HEK293 (cell line): ENCODE measurements around the gene PLD4.

ENCODE experiments used
- CTCF ChIA-PET: fragments of 350-600 bp; formaldehyde crosslinking; extraction: SDS; loops from one replicate; lab custom pipeline; 2021; ENCODE audit warnings: antibody characterized with exemption; lab: Yijun Ruan, JAX
- POLR2A ChIA-PET: fragments of 300-600 bp; formaldehyde crosslinking; extraction: SDS; loops from one replicate; lab custom pipeline; 2020; ENCODE audit warnings: antibody characterized with exemption, inconsistent platforms; lab: Yijun Ruan, JAX
- H3K27ac ChIP-seq: fragments of 200-500 bp; sonication (Bioruptor generic); 2 replicates; pipeline ENCODE4 v1.5.1; 2014; ENCODE audit warnings: low read depth, low read length, control low read depth, inconsistent platforms; ENCODE audit errors: extremely low read depth
- H3K36me3 ChIP-seq, 2 experiments: fragments of 200-500 bp in 1 of 2; sonication (Bioruptor generic) in 1 of 2; 1 replicate in 1 of 2; 2 replicates in 1 of 2; pipeline ENCODE4 v1.5.1; 2014 to 2017; ENCODE audit warnings: inconsistent platforms in 2 of 2, low read length in 2 of 2; ENCODE audit not compliant: control insufficient read depth in 2 of 2, insufficient read depth in 1 of 2
- H3K4me1 ChIP-seq: fragments of 200-500 bp; sonication (Bioruptor generic); 2 replicates; pipeline ENCODE4 v1.5.1; 2014; ENCODE audit warnings: mild to moderate bottlenecking, low read length, inconsistent platforms; ENCODE audit not compliant: control insufficient read depth, insufficient read depth
- H3K4me3 ChIP-seq: 2 replicates; pipeline ENCODE4 v1.5.1; 2011; ENCODE audit warnings: low read depth, mild to moderate bottlenecking, control low read depth, low read length, moderate library complexity
- H3K9me3 ChIP-seq: fragments of 200-500 bp; sonication (Bioruptor generic); 2 replicates; pipeline ENCODE4 v1.5.1; 2014; ENCODE audit warnings: low read depth, low read length, inconsistent platforms; ENCODE audit not compliant: control insufficient read depth, insufficient read depth
- BCL11A ChIP-seq: fragments of 450-650 bp; formaldehyde crosslinking; IDR thresholded peaks from 2 replicates; pipeline ENCODE4 v1.5.1; 2016; ENCODE audit warnings: low read depth, missing biosample characterization, missing genetic modification characterization
- GLIS2 ChIP-seq: fragments of 450-650 bp; formaldehyde crosslinking; IDR thresholded peaks from 2 replicates; pipeline ENCODE4 v1.5.1; 2016; ENCODE audit warnings: missing biosample characterization, missing genetic modification characterization
- KLF10 ChIP-seq: fragments of 450-650 bp; IDR thresholded peaks from 2 replicates; pipeline ENCODE4 v1.5.1; 2018; ENCODE audit warnings: missing biosample characterization, mild to moderate bottlenecking, missing genetic modification characterization
- KLF16 ChIP-seq: fragments of 450-650 bp; formaldehyde crosslinking; IDR thresholded peaks from 2 replicates; pipeline ENCODE4 v1.5.1; 2017; ENCODE audit warnings: missing biosample characterization, missing genetic modification characterization
- KLF17 ChIP-seq: fragments of 450-650 bp; formaldehyde crosslinking; IDR thresholded peaks from 2 replicates; pipeline ENCODE4 v1.5.1; 2016; ENCODE audit warnings: missing biosample characterization, missing genetic modification characterization
- OVOL3 ChIP-seq: fragments of 450-650 bp; formaldehyde crosslinking; IDR thresholded peaks from 2 replicates; pipeline ENCODE4 v1.5.1; 2016; ENCODE audit warnings: missing biosample characterization, missing genetic modification characterization
- SCRT1 ChIP-seq: fragments of 450-650 bp; formaldehyde crosslinking; IDR thresholded peaks from 2 replicates; pipeline ENCODE4 v1.5.1; 2016; ENCODE audit warnings: missing biosample characterization, missing genetic modification characterization, borderline replicate concordance
- YY1 ChIP-seq: fragments of 450-650 bp; formaldehyde crosslinking; IDR thresholded peaks from 2 replicates; pipeline ENCODE4 v1.5.1; 2018; ENCODE audit warnings: missing biosample characterization, missing genetic modification characterization
- ZBTB26 ChIP-seq: fragments of 450-650 bp; formaldehyde crosslinking; optimal IDR thresholded peaks from 2 replicates; pipeline ENCODE3; 2016; ENCODE audit warnings: missing biosample characterization, mild to moderate bottlenecking, missing genetic modification characterization
- ZBTB6 ChIP-seq: fragments of 450-650 bp; formaldehyde crosslinking; IDR thresholded peaks from 2 replicates; pipeline ENCODE4 v1.5.1; 2017; ENCODE audit warnings: missing biosample characterization, missing genetic modification characterization
- ZBTB8A ChIP-seq: fragments of 450-650 bp; formaldehyde crosslinking; IDR thresholded peaks from 2 replicates; pipeline ENCODE4 v1.5.1; 2016; ENCODE audit warnings: missing biosample characterization, missing genetic modification characterization
- ZEB2 ChIP-seq: fragments of 450-650 bp; formaldehyde crosslinking; IDR thresholded peaks from 2 replicates; pipeline ENCODE4 v1.5.1; 2016; ENCODE audit warnings: missing biosample characterization, missing genetic modification characterization
- ZFP3 ChIP-seq: fragments of 450-650 bp; formaldehyde crosslinking; IDR thresholded peaks from 2 replicates; pipeline ENCODE4 v1.5.1; 2016; ENCODE audit warnings: low read depth, missing biosample characterization, missing genetic modification characterization
- ZFP69B ChIP-seq: fragments of 450-650 bp; formaldehyde crosslinking; IDR thresholded peaks from 2 replicates; pipeline ENCODE4 v1.5.1; 2016; ENCODE audit warnings: missing biosample characterization, missing genetic modification characterization
- ZIC2 ChIP-seq: fragments of 450-650 bp; formaldehyde crosslinking; IDR thresholded peaks from 2 replicates; pipeline ENCODE4 v1.5.1; 2016; ENCODE audit warnings: missing biosample characterization, missing genetic modification characterization
- ZNF146 ChIP-seq: fragments of 450-650 bp; formaldehyde crosslinking; IDR thresholded peaks from 2 replicates; pipeline ENCODE4 v1.5.1; 2016; ENCODE audit warnings: missing biosample characterization, missing genetic modification characterization
- ZNF26 ChIP-seq: fragments of 450-650 bp; formaldehyde crosslinking; IDR thresholded peaks from 2 replicates; pipeline ENCODE4 v1.5.1; 2016; ENCODE audit warnings: missing biosample characterization, missing genetic modification characterization
- ZNF341 ChIP-seq: fragments of 450-650 bp; formaldehyde crosslinking; IDR thresholded peaks from 2 replicates; pipeline ENCODE4; 2016; ENCODE audit warnings: low read depth, missing biosample characterization, missing genetic modification characterization
- ZNF398 ChIP-seq: fragments of 450-650 bp; formaldehyde crosslinking; IDR thresholded peaks from 2 replicates; pipeline ENCODE4 v1.5.1; 2017; ENCODE audit warnings: missing biosample characterization, missing genetic modification characterization
- ZNF792 ChIP-seq: fragments of 450-650 bp; formaldehyde crosslinking; IDR thresholded peaks from 2 replicates; pipeline ENCODE4 v1.5.1; 2016; ENCODE audit warnings: missing biosample characterization, missing genetic modification characterization
- ZNF830 ChIP-seq: fragments of 450-650 bp; IDR thresholded peaks from 2 replicates; pipeline ENCODE4 v1.5.0; 2018; ENCODE audit warnings: missing biosample characterization, missing genetic modification characterization, low read depth, mild to moderate bottlenecking, moderate library complexity
- ZNF843 ChIP-seq: fragments of 450-650 bp; formaldehyde crosslinking; IDR thresholded peaks from 2 replicates; pipeline ENCODE4 v1.5.1; 2016; ENCODE audit warnings: missing biosample characterization, missing genetic modification characterization
- ZSCAN30 ChIP-seq: fragments of 450-650 bp; IDR thresholded peaks from 2 replicates; pipeline ENCODE4 v1.5.1; 2018; ENCODE audit warnings: missing biosample characterization, mild to moderate bottlenecking, missing genetic modification characterization, moderate library complexity
- ZSCAN4 ChIP-seq: fragments of 450-650 bp; formaldehyde crosslinking; IDR thresholded peaks from 2 replicates; pipeline ENCODE4 v1.5.1; 2017; ENCODE audit warnings: missing biosample characterization, missing genetic modification characterization
- ZSCAN5A ChIP-seq: fragments of 450-650 bp; formaldehyde crosslinking; IDR thresholded peaks from 2 replicates; pipeline ENCODE4 v1.5.1; 2016; ENCODE audit warnings: missing biosample characterization, missing genetic modification characterization

PLD4 gene

GRCh38 chr14:104932676-104933631, 8.3 kb downstream of the PLD4 start:
- H3K36me3 ChIP-seq = no peaks in the 10 kb centered on the region
- H3K9me3 ChIP-seq = no peaks in the 10 kb centered on the region
- H3K27ac ChIP-seq = peak overlapping the region; percentile 49; the same call in 1 of the 2 replicates
- H3K4me1 ChIP-seq = no peaks in the 10 kb centered on the region
- H3K4me3 ChIP-seq = peak overlapping the region; percentile 32
- ChIA-PET CTCF (interaction anchor here (0.7 kb wide), 1 partner anchor 34 kb away, joined by 3 read pairs; no protein-coding TSS in a partner anchor), POLR2A (interaction anchor here (0.9 to 1.2 kb wide), 3 partner anchors 33 to 42 kb away, joined by 3 to 5 read pairs (median 4); no protein-coding TSS in a partner anchor)
- TF ChIP-seq ZFP3 (no peak), ZSCAN30 (tag by site-specific recombination) (peak; percentile 90), SCRT1 (tag by site-specific recombination) (no peak), ZIC2 (tag by site-specific recombination) (peak; percentile 22; the same call in 1 of the 2 replicates), ZNF398 (tag by site-specific recombination) (peak; percentile 94), BCL11A (tag by site-specific recombination) (no peak), KLF16 (tag by site-specific recombination) (peak; percentile 88), ZNF341 (tag by site-specific recombination) (no peak), ZNF146 (tag by site-specific recombination) (peak; percentile 51; the same call in 1 of the 2 replicates), YY1 (tag by site-specific recombination) (0 out of 2 replicates have a peak, but pooled peaks have one; percentile 39), KLF17 (tag by site-specific recombination) (peak; percentile 82; the same call in 1 of the 2 replicates), ZNF843 (no peak), ZNF830 (no peak), ZBTB8A (tag by site-specific recombination) (peak; percentile 86), ZBTB26 (tag by site-specific recombination) (peak; percentile 74), OVOL3 (tag by site-specific recombination) (no peak), ZNF26 (tag by site-specific recombination) (no peak), ZSCAN4 (tag by site-specific recombination) (no peak), ZFP69B (tag by site-specific recombination) (peak; percentile 65; the same call in 1 of the 2 replicates), ZBTB6 (tag by site-specific recombination) (no peak; the same call in 1 of the 2 replicates), ZSCAN5A (tag by site-specific recombination) (0 out of 2 replicates have a peak, but pooled peaks have one; percentile 30), KLF10 (tag by site-specific recombination) (peak; percentile 69; the same call in 1 of the 2 replicates), GLIS2 (tag by site-specific recombination) (peak; percentile 54; the same call in 1 of the 2 replicates), ZNF792 (tag by site-specific recombination) (no peak), ZEB2 (0 out of 2 replicates have a peak, but pooled peaks have one; percentile 27)
